ENCODE results near the gene MORC2.

DNA sequence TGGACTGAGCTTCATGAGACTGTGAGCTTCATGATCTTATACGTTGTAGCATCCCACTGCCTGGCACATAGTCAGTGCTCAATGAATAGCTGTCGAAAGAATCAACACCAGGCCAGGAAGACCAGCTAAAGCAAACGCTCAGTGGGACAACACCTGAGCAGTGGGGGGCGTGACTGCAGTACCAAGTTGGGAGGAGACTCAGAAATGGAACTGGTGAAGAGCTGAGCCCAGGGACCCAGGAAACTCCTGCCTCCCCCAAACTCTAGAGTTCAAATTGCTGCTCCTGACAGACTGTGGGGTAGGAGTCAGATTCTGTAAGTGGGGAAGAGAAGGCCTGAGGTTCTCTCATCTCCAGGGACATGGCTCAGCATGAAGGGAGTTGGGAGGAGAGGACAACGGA, 59.3 kb downstream of the MORC2 start:
- no peak for TF ChIP-seq POLR2AphosphoS5 (IDR thresholded peaks at IDR 0.05; ENCODE audit: borderline replicate concordance, low read depth, low read length)
- no peak for TF ChIP-seq EZH2 (IDR thresholded peaks at IDR 0.05)
- no peak for TF ChIP-seq FOXP2 (optimal IDR thresholded peaks at IDR 0.05; ENCODE audit: control extremely low read depth, extremely low read length, insufficient read depth)

Data from SK-N-MC (cell line).